C4-2B (cell line): Measurements from ENCODE around the gene USP17L24.
"Not testable (repeated sequence)": the region's sequence is repeated elsewhere in the genome, so short reads cannot be mapped to it uniquely, and the experiment has no call there.

Source experiments
- CTCF ChIP-seq: fragments of 450-650 bp; conservative IDR thresholded peaks from 2 replicates; pipeline ENCODE4 v1.5.1; 2017; ENCODE audit warnings: mild to moderate bottlenecking
- ZFX ChIP-seq: fragments of 450-650 bp; IDR thresholded peaks from 2 replicates; pipeline ENCODE4 v1.6.1; 2017

DNA sequence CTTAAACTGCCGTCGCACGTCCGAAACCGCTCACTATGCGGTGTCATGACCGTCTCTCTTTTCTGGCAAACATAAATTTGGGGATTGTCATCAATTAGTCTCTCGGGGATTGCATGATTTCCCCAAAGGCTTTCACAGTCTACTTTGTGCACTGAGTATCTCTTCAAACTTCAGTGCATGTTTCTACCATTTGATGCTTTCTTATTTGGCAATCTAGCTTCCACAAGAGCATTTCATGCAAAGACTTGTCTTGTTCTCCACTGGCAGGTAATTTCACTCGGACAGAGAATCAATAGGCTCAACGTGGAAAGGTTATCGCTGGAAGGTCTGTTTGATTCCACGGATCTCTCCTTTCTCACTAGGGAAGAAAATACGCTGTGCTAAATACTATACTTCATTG, 774 bp upstream of the USP17L24 start:
- TF ChIP-seq CTCF, ZFX: not testable (repeated sequence)
